Endothelial cell of umbilical vein (primary cell): ENCODE measurements around the gene PSENEN. TPM values are rescaled to one million over a fixed set of nuclear protein-coding genes. Genes with fewer than 3 reads are reported as not detected.
A peak's percentile ranks its signal among the peaks of the same experiment; 100 is the strongest.

Experiments used
- BruUV-seq: library from RNA; stranded (reverse); fragments of 400-500 nt; replicated peaks from 2 replicates; lab custom pipeline; 2021; lab: Mats Ljungman, UMichigan
- CTCF ChIA-PET: fragments of 300-600, 350-600 bp; sonication (Branson Sonifier 250); formaldehyde crosslinking; loops from one replicate; lab custom pipeline; 2021; ENCODE audit warnings: antibody characterized with exemption, inconsistent platforms; lab: Charles Lee
- POLR2A ChIA-PET: fragments of 300-600, 350-600 bp; sonication (Branson Sonifier 250); formaldehyde crosslinking; loops from one replicate; lab custom pipeline; 2021; ENCODE audit warnings: antibody characterized with exemption, inconsistent platforms; lab: Charles Lee
- DNase-seq: peaks from one replicate; pipeline ENCODE4 v3.0.0-alpha.2; 2011; ENCODE audit warnings: low read depth, low spot score
- FAIRE-seq: peaks from 2 replicates; lab custom pipeline; 2011; peaks lifted over from hg19 to GRCh38; lab: Jason Lieb, UNC
- H2AFZ ChIP-seq: 2 replicates; pipeline ENCODE4 v1.6.0; 2012; ENCODE audit warnings: low read depth, low read length, control low read depth, inconsistent platforms
- H3K27ac ChIP-seq: 2 replicates; pipeline ENCODE4 v1.5.1; 2011; ENCODE audit warnings: low read depth, mild to moderate bottlenecking, control low read depth, low read length, moderate library complexity; ENCODE audit not compliant: insufficient read depth
- H3K27me3 ChIP-seq, 2 experiments: 2 replicates each; pipeline versions ENCODE4 v1.6.0 to v1.6.1; 2011; ENCODE audit warnings: low read length in 2 of 2, mixed read lengths in 1 of 2; ENCODE audit not compliant: control insufficient read depth in 2 of 2, insufficient read depth in 2 of 2
- H3K36me3 ChIP-seq, 2 experiments: 2 replicates in 1 of 2; 3 replicates in 1 of 2; pipeline ENCODE4 v1.5.1; 2011; ENCODE audit warnings: low read length in 2 of 2, mild to moderate bottlenecking in 1 of 2, moderate library complexity in 1 of 2; ENCODE audit not compliant: control insufficient read depth in 2 of 2, insufficient read depth in 2 of 2; ENCODE audit errors: extremely low read depth in 1 of 2
- H3K4me1 ChIP-seq: 3 replicates; pipeline ENCODE4 v1.5.1; 2011; ENCODE audit warnings: mild to moderate bottlenecking, low read length; ENCODE audit not compliant: control insufficient read depth, insufficient read depth; ENCODE audit errors: extremely low read depth
- H3K4me2 ChIP-seq: 2 replicates; pipeline ENCODE4 v1.6.1; 2011; ENCODE audit warnings: low read length, control low read depth, mixed read lengths; ENCODE audit not compliant: insufficient read depth
- H3K4me3 ChIP-seq, 3 experiments: fragments of 200-600 bp in 1 of 3; sonication (generic), shearing (Covaris generic) in 1 of 3; replicated peaks in 1 of 3; 2 replicates each; pipeline ENCODE4 v1.5.1; 2011 to 2016; ENCODE audit warnings: control low read depth in 3 of 3, low read length in 3 of 3, mild to moderate bottlenecking in 2 of 3, inconsistent platforms in 1 of 3, low read depth in 1 of 3, moderate library complexity in 1 of 3; ENCODE audit not compliant: insufficient read depth in 1 of 3
- H3K79me2 ChIP-seq: 2 replicates; pipeline ENCODE4 v1.6.0; 2012; ENCODE audit warnings: low read length, inconsistent platforms; ENCODE audit not compliant: control insufficient read depth, insufficient read depth
- H3K9ac ChIP-seq: replicated peaks from 2 replicates; pipeline ENCODE3; 2011; ENCODE audit warnings: low read length, control low read depth; ENCODE audit not compliant: insufficient read depth; ENCODE audit errors: extremely low read depth
- H3K9me1 ChIP-seq: replicated peaks from 3 replicates; pipeline ENCODE4 v1.6.0; 2011; ENCODE audit warnings: mild to moderate bottlenecking, low read length; ENCODE audit not compliant: control insufficient read depth, insufficient read depth; ENCODE audit errors: extremely low read depth
- H3K9me3 ChIP-seq: replicated peaks from 2 replicates; pipeline ENCODE4 v1.5.1; 2012; ENCODE audit warnings: low read length, inconsistent platforms; ENCODE audit not compliant: control insufficient read depth, insufficient read depth
- H4K20me1 ChIP-seq: replicated peaks from 2 replicates; pipeline ENCODE3; 2011; ENCODE audit warnings: mild to moderate bottlenecking, low read length; ENCODE audit not compliant: control insufficient read depth, insufficient read depth; ENCODE audit errors: extremely low read depth
- EZH2 ChIP-seq: IDR thresholded peaks from 2 replicates; pipeline ENCODE4 v1.6.1; 2012; ENCODE audit warnings: borderline replicate concordance, low read depth, mild to moderate bottlenecking, moderate library complexity, low read length, inconsistent platforms; ENCODE audit not compliant: severe bottlenecking
- FOS ChIP-seq: IDR thresholded peaks from 2 replicates; pipeline ENCODE4 v1.6.1; 2011; ENCODE audit warnings: mild to moderate bottlenecking, low read length, moderate library complexity, borderline replicate concordance; ENCODE audit not compliant: insufficient read depth
- GATA2 ChIP-seq: IDR thresholded peaks from 2 replicates; pipeline ENCODE4 v1.7.0; 2011; ENCODE audit warnings: low read depth, mild to moderate bottlenecking, moderate library complexity, mixed read lengths, low read length; ENCODE audit not compliant: insufficient read length, insufficient read depth
- JUN ChIP-seq: IDR thresholded peaks from 2 replicates; pipeline ENCODE4 v1.6.1; 2011; ENCODE audit warnings: borderline replicate concordance, low read depth; ENCODE audit not compliant: insufficient read length, insufficient read depth
- MYC ChIP-seq: IDR thresholded peaks from one replicate; pipeline ENCODE4 v1.6.1; 2011; ENCODE audit warnings: mild to moderate bottlenecking, low read depth, low read length
- POLR2A ChIP-seq: IDR thresholded peaks from 2 replicates; pipeline ENCODE4 v1.6.1; 2012; ENCODE audit warnings: low read depth, mild to moderate bottlenecking, control low read depth, low read length
- POLR2AphosphoS5 ChIP-seq: IDR thresholded peaks from 2 replicates; pipeline ENCODE4 v1.6.1; 2012; ENCODE audit warnings: low read depth, mild to moderate bottlenecking, control low read depth, low read length, moderate library complexity; ENCODE audit not compliant: insufficient read depth
- dilution Hi-C: fragments of 300-500 bp; cut with MboI; formaldehyde crosslinking; loops from one replicate; pipeline ENCODE4 v1.15.0; 2019; ENCODE audit warnings: low sequenced_read_pairs; ENCODE audit not compliant: extremely low pct_ligation_motif_present
- intact Hi-C: fragments of 100-400 bp; cut with micrococcal nuclease; formaldehyde crosslinking; loops from one replicate; pipeline ENCODE4 v1.10.0; 2022
- polyA plus RNA-seq, 4 experiments: library from polyadenylated mRNA; depleted of rRNA in 3 of 4; stranded (reverse) in 3 of 4; unstranded in 1 of 4; fragments of >200 nt; gene quantifications; 2 replicates each; pipeline versions ENCODE4 v1.2.1 to v1.2.3, GENCODE V29; 2011 to 2012; ENCODE audit warnings: missing spikeins in 1 of 4
- total RNA-seq: library from RNA; stranded (reverse); gene quantifications from 2 replicates; pipeline ENCODE4 v1.2.3, GENCODE V29; 2021
- TF ChIP-seq, protein P1 (sequence below): IDR thresholded peaks from 2 replicates; pipeline ENCODE4 v1.6.1; 2011; ENCODE audit not compliant: insufficient read depth, insufficient read length
- TF ChIP-seq, protein P2 (sequence below), 2 donors: IDR thresholded peaks; 1 replicate in 1 of 2; 2 replicates in 1 of 2; pipeline ENCODE4 v1.5.1; 2011; ENCODE audit warnings: low read length in 2 of 2, mild to moderate bottlenecking in 2 of 2, moderate library complexity in 2 of 2, control low read depth in 1 of 2, inconsistent platforms in 1 of 2, low read depth in 1 of 2; ENCODE audit not compliant: insufficient read depth in 1 of 2; ENCODE audit errors: extremely low read depth in 1 of 2

The PSENEN gene
- total and polyA plus RNA-seq, 2 donors (not counting 3 experiments of a cell fraction or from before 2014, with no cell fraction given) = 60.0 to 70.1 TPM

DNA sequence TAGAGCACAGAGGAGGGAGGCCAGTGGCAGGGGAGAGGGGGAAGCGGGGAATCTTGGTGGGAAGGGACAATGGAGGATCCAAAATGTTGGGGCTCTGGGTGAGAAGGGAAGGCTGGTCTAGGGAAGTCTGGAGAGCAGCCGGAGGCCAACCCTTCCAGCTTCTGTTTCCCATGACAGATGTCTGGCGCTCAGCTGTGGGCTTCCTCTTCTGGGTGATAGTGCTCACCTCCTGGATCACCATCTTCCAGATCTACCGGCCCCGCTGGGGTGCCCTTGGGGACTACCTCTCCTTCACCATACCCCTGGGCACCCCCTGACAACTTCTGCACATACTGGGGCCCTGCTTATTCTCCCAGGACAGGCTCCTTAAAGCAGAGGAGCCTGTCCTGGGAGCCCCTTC lies 1.1 kb downstream of the PSENEN start:
- H4K20me1 ChIP-seq = no peaks in the 10 kb centered on the region
- H3K27me3 ChIP-seq = no peaks in the 10 kb centered on the region
- FAIRE-seq (no peak), DNase-seq (no peak)
- ChIA-PET POLR2A (no interaction called here), CTCF (no interaction called here)
- no TSS peak for BruUV-seq
- peak overlapping the region; percentile 87 for H3K4me2 ChIP-seq
- peak overlapping the region; percentile 82 for H3K9ac ChIP-seq
- no peak for TF ChIP-seq MYC
- no peak for TF ChIP-seq JUN
- TF ChIP-seq GATA2 = no peak
- no peak for TF ChIP-seq EZH2
- TF ChIP-seq POLR2A = no peak
- TF ChIP-seq, protein P1, sequence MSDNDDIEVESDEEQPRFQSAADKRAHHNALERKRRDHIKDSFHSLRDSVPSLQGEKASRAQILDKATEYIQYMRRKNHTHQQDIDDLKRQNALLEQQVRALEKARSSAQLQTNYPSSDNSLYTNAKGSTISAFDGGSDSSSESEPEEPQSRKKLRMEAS = no peak
- TF ChIP-seq, protein P2, sequence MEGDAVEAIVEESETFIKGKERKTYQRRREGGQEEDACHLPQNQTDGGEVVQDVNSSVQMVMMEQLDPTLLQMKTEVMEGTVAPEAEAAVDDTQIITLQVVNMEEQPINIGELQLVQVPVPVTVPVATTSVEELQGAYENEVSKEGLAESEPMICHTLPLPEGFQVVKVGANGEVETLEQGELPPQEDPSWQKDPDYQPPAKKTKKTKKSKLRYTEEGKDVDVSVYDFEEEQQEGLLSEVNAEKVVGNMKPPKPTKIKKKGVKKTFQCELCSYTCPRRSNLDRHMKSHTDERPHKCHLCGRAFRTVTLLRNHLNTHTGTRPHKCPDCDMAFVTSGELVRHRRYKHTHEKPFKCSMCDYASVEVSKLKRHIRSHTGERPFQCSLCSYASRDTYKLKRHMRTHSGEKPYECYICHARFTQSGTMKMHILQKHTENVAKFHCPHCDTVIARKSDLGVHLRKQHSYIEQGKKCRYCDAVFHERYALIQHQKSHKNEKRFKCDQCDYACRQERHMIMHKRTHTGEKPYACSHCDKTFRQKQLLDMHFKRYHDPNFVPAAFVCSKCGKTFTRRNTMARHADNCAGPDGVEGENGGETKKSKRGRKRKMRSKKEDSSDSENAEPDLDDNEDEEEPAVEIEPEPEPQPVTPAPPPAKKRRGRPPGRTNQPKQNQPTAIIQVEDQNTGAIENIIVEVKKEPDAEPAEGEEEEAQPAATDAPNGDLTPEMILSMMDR (IDR thresholded peaks at IDR 0.05; ENCODE audit: extremely low read depth in 1 of 2, insufficient read depth in 1 of 2, low read depth in 1 of 2, low read length in 2 of 2) = no peak
- no peak for TF ChIP-seq POLR2AphosphoS5
- TF ChIP-seq FOS = no peak
- no peaks in the 10 kb centered on the region for H3K9me3 ChIP-seq
- H2AFZ ChIP-seq = no peak overlapping the region
- peaks cover 19% of the 10 kb centered on the region for H3K4me1 ChIP-seq
- dilution Hi-C loops (no loop called here), intact Hi-C loops (no loop called here)
- H3K36me3 ChIP-seq = no peaks in the 10 kb centered on the region
- peak overlapping the region in 1 of 3 experiments; percentile 87 for H3K4me3 ChIP-seq
- peaks cover 22% of the 10 kb centered on the region for H3K79me2 ChIP-seq
- H3K9me1 ChIP-seq = no peaks in the 10 kb centered on the region
- H3K27ac ChIP-seq = no peak overlapping the region
